ENCODE measurements around the gene LSMEM2. TPM values are rescaled to one million over a fixed set of nuclear protein-coding genes. Genes with fewer than 3 reads are reported as not detected.
A peak's percentile ranks its signal among the peaks of the same experiment; 100 is the strongest.

LSMEM2 gene
- polyA plus RNA-seq, 1 donor (not counting 4 experiments of a cell fraction or from before 2014, with no cell fraction given): not detected

DNA sequence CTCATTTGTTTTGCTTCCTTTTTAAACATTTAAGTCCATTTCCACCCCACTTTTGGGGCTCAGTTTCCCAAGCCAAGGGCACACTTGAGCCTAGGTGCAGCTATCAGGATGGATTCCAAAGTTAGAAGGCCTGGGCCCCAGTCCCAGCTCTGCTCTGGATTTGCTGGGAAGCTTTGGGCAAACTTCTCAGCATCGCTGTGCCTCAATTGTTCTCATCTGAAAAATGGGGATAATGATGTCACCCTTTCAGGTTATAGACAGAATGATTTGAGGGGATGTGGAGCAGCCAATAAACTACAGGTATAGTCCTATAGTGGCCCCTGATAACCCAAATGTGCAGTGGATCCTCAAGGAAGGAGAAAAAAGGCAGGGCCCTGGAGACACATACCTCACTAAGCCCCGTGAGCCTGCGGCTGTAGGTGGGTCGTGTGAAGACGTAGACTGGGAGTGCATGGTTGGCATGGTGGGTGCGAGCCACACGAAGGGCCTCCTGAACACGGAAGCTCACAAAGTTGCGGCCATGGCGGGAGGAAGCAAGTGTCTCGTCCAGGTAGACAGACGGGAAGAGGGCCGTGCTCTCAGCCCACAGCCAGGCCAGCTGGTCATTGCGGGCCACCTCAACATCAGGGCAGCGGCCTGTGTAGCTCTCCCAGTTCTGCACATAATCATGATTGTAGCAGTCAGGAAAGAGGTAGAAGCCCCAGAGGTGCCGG lies 40.5 kb downstream of the LSMEM2 start:
- peaks cover 45% of the 10 kb centered on the region for H3K4me1 ChIP-seq (ENCODE audit: control insufficient read depth, extremely low read depth, insufficient read depth, low read length)
- no peaks in the 10 kb centered on the region for H4K20me1 ChIP-seq (ENCODE audit: control insufficient read depth, extremely low read depth, insufficient read depth, low read length)
- no peak overlapping the region for H3K4me2 ChIP-seq (ENCODE audit: control insufficient read depth, extremely low read depth, insufficient read depth, low read depth, low read length)
- H3K27me3 ChIP-seq (ENCODE audit: control insufficient read depth, extremely low read depth, insufficient read depth, low read length): no peaks in the 10 kb centered on the region
- dilution Hi-C loops (cut with MboI; ENCODE audit: extremely low pct_ligation_motif_present, low sequenced_read_pairs): no loop called here
- no peak overlapping the region for H3K27ac ChIP-seq (ENCODE audit: control insufficient read depth, insufficient read depth, low read length)
- H3K9ac ChIP-seq (ENCODE audit: control insufficient read depth, extremely low read depth, insufficient read depth, low read length): no peak overlapping the region
- no peak for DNase-seq (ENCODE audit: low read depth, low spot score)
- peaks cover 13 to 31% of the 10 kb centered on the region in 2 experiments for H3K36me3 ChIP-seq (ENCODE audit: control insufficient read depth in 2 of 2, extremely low read depth in 1 of 2, insufficient read depth in 2 of 2, low read length in 2 of 2)
- no peaks in the 10 kb centered on the region for H3K9me3 ChIP-seq (ENCODE audit: control insufficient read depth, low read depth, low read length)
- TF ChIP-seq, protein P1, sequence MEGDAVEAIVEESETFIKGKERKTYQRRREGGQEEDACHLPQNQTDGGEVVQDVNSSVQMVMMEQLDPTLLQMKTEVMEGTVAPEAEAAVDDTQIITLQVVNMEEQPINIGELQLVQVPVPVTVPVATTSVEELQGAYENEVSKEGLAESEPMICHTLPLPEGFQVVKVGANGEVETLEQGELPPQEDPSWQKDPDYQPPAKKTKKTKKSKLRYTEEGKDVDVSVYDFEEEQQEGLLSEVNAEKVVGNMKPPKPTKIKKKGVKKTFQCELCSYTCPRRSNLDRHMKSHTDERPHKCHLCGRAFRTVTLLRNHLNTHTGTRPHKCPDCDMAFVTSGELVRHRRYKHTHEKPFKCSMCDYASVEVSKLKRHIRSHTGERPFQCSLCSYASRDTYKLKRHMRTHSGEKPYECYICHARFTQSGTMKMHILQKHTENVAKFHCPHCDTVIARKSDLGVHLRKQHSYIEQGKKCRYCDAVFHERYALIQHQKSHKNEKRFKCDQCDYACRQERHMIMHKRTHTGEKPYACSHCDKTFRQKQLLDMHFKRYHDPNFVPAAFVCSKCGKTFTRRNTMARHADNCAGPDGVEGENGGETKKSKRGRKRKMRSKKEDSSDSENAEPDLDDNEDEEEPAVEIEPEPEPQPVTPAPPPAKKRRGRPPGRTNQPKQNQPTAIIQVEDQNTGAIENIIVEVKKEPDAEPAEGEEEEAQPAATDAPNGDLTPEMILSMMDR (optimal IDR thresholded peaks at IDR 0.05 in 1 of 3, IDR thresholded peaks at IDR 0.05 in 1 of 3, conservative IDR thresholded peaks at IDR 0.05 in 1 of 3; ENCODE audit: extremely low read depth in 1 of 3, insufficient read depth in 2 of 3, low read length in 3 of 3): no peak
- no peak for TF ChIP-seq EZH2 (IDR thresholded peaks at IDR 0.05; ENCODE audit: low read length)
- FAIRE-seq: no peak
- H3K4me3 ChIP-seq (ENCODE audit: control insufficient read depth in 2 of 3, extremely low read depth in 1 of 3, insufficient read depth in 2 of 3, low read depth in 1 of 3, low read length in 3 of 3): no peak overlapping the region
- peaks cover 7% of the 10 kb centered on the region for H3K9me1 ChIP-seq (ENCODE audit: control insufficient read depth, extremely low read depth, insufficient read depth, low read length)
- no peak overlapping the region for H2AFZ ChIP-seq (ENCODE audit: control insufficient read depth, low read length)
- H3K79me2 ChIP-seq (ENCODE audit: control insufficient read depth, insufficient read depth, low read length): peaks cover 35% of the 10 kb centered on the region

DNA sequence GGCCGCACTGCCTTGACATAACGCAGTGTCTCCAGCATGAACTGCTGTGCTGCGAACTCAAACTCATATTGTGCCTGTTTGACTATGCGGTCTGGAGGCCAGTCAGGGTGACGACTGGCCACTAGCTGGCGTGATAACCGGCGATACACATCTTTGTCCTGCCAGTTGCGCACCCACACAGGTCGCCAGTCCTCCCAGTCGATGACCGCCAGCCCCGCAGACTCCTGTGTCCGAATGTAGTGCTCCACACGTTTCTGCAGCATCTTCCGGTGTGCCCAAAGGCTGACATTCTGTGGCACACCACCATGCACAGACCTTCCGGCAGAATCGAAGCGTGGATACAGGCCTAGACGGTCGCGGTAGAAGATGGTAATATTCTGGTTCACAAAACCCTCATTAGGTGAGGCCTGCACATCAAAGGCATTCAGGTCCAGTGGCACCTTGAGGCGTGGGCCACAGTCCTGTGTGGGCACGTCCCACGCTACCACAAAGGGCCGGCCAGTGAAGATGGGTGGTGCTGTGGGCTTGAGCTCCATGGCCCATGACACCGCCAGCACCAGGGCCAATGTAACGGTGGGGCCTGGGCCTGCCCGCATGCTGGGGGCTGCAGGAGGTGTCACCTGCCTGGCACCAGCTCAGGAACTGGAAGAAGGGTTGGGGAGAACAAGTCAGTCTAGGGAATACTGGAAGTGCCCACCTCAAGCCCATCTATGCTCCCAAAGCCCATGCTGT lies 41.2 kb downstream of the LSMEM2 start:
- Histone ChIP-seq H3K9me3 (ENCODE audit: control insufficient read depth, low read depth, low read length) (no peaks in the 10 kb centered on the region), H3K9ac (ENCODE audit: control insufficient read depth, extremely low read depth, insufficient read depth, low read length) (peak overlapping the region; percentile 98), H3K9me1 (ENCODE audit: control insufficient read depth, extremely low read depth, insufficient read depth, low read length) (peaks cover 7% of the 10 kb centered on the region), H3K27ac (ENCODE audit: control insufficient read depth, insufficient read depth, low read length) (peak overlapping the region; percentile 99), H3K4me3 (ENCODE audit: control insufficient read depth in 2 of 3, extremely low read depth in 1 of 3, insufficient read depth in 2 of 3, low read depth in 1 of 3, low read length in 3 of 3) (peak overlapping the region; percentile 52 to 89 (median 84)), H2AFZ (ENCODE audit: control insufficient read depth, low read length) (no peak overlapping the region), H3K36me3 (ENCODE audit: control insufficient read depth in 2 of 2, extremely low read depth in 1 of 2, insufficient read depth in 2 of 2, low read length in 2 of 2) (peaks cover 15 to 34% of the 10 kb centered on the region in 2 experiments), H4K20me1 (ENCODE audit: control insufficient read depth, extremely low read depth, insufficient read depth, low read length) (no peaks in the 10 kb centered on the region), H3K4me1 (ENCODE audit: control insufficient read depth, extremely low read depth, insufficient read depth, low read length) (peaks cover 45% of the 10 kb centered on the region), H3K79me2 (ENCODE audit: control insufficient read depth, insufficient read depth, low read length) (peaks cover 35% of the 10 kb centered on the region), H3K27me3 (ENCODE audit: control insufficient read depth, extremely low read depth, insufficient read depth, low read length) (no peaks in the 10 kb centered on the region), H3K4me2 (ENCODE audit: control insufficient read depth, extremely low read depth, insufficient read depth, low read depth, low read length) (peak overlapping the region; percentile 99)
- FAIRE-seq: no peak
- no peak for DNase-seq (ENCODE audit: low read depth, low spot score)
- dilution Hi-C loops (cut with MboI; ENCODE audit: extremely low pct_ligation_motif_present, low sequenced_read_pairs): no loop called here
- no peak for TF ChIP-seq EZH2 (IDR thresholded peaks at IDR 0.05; ENCODE audit: low read length)
- TF ChIP-seq, protein P1 (optimal IDR thresholded peaks at IDR 0.05 in 1 of 3, IDR thresholded peaks at IDR 0.05 in 1 of 3, conservative IDR thresholded peaks at IDR 0.05 in 1 of 3; ENCODE audit: extremely low read depth in 1 of 3, insufficient read depth in 2 of 3, low read length in 3 of 3): no peak

Measured in keratinocyte (primary cell).